Measurements from ENCODE around the gene RABGAP1L.

RABGAP1L gene

GRCh38 chr1:174284052-174284451, 124.7 kb downstream of the RABGAP1L start:
- no peaks in the 10 kb centered on the region for H3K4me1 ChIP-seq (ENCODE audit: control insufficient read depth, insufficient read depth, low read length, poor library complexity, severe bottlenecking)
- no peaks in the 10 kb centered on the region for H3K9me3 ChIP-seq (ENCODE audit: control insufficient read depth, low read length)
- no peaks in the 10 kb centered on the region for H3K27me3 ChIP-seq (replicated peaks; ENCODE audit: control insufficient read depth, insufficient read depth, low read length, poor library complexity, severe bottlenecking)
- no peak overlapping the region for H3K27ac ChIP-seq (ENCODE audit: insufficient read depth, low read length, poor library complexity, severe bottlenecking)
- H3K4me3 ChIP-seq (ENCODE audit: insufficient read depth, low read depth, low read length, poor library complexity, severe bottlenecking) = no peak overlapping the region
- H3K36me3 ChIP-seq (ENCODE audit: control insufficient read depth, insufficient read depth, low read length) = peaks cover 28% of the 10 kb centered on the region
- no peak for DNase-seq

GRCh38 chr1:174286042-174286441, 126.7 kb downstream of the RABGAP1L start:
- H3K9me3 ChIP-seq (ENCODE audit: control insufficient read depth, low read length) = no peaks in the 10 kb centered on the region
- H3K36me3 ChIP-seq (ENCODE audit: control insufficient read depth, insufficient read depth, low read length) = peaks cover 37% of the 10 kb centered on the region
- no peak for DNase-seq
- no peak overlapping the region for H3K27ac ChIP-seq (ENCODE audit: insufficient read depth, low read length, poor library complexity, severe bottlenecking)
- H3K27me3 ChIP-seq (replicated peaks; ENCODE audit: control insufficient read depth, insufficient read depth, low read length, poor library complexity, severe bottlenecking) = no peaks in the 10 kb centered on the region
- no peak overlapping the region for H3K4me3 ChIP-seq (ENCODE audit: insufficient read depth, low read depth, low read length, poor library complexity, severe bottlenecking)
- no peaks in the 10 kb centered on the region for H3K4me1 ChIP-seq (ENCODE audit: control insufficient read depth, insufficient read depth, low read length, poor library complexity, severe bottlenecking)

GRCh38 chr1:174289644-174290310, 130.5 kb downstream of the RABGAP1L start:
- H3K27me3 ChIP-seq (replicated peaks; ENCODE audit: control insufficient read depth, insufficient read depth, low read length, poor library complexity, severe bottlenecking) = no peaks in the 10 kb centered on the region
- H3K27ac ChIP-seq (ENCODE audit: insufficient read depth, low read length, poor library complexity, severe bottlenecking) = no peak overlapping the region

GRCh38 chr1:174291059-174291458, 131.7 kb downstream of the RABGAP1L start:
- Histone ChIP-seq H3K9me3 (ENCODE audit: control insufficient read depth, low read length) (no peaks in the 10 kb centered on the region), H3K27ac (ENCODE audit: insufficient read depth, low read length, poor library complexity, severe bottlenecking) (no peak overlapping the region), H3K36me3 (ENCODE audit: control insufficient read depth, insufficient read depth, low read length) (peaks cover 30% of the 10 kb centered on the region), H3K4me1 (ENCODE audit: control insufficient read depth, insufficient read depth, low read length, poor library complexity, severe bottlenecking) (no peaks in the 10 kb centered on the region), H3K27me3 (replicated peaks; ENCODE audit: control insufficient read depth, insufficient read depth, low read length, poor library complexity, severe bottlenecking) (no peaks in the 10 kb centered on the region), H3K4me3 (ENCODE audit: insufficient read depth, low read depth, low read length, poor library complexity, severe bottlenecking) (no peak overlapping the region)
- no peak for DNase-seq

More at GRCh38 chr1:174289644-174290310, 130.5 kb downstream of the RABGAP1L start:
- H3K9me3 ChIP-seq (ENCODE audit: control insufficient read depth, low read length) = no peaks in the 10 kb centered on the region
- H3K4me1 ChIP-seq (ENCODE audit: control insufficient read depth, insufficient read depth, low read length, poor library complexity, severe bottlenecking) = no peaks in the 10 kb centered on the region
- no peak for DNase-seq
- peaks cover 30% of the 10 kb centered on the region for H3K36me3 ChIP-seq (ENCODE audit: control insufficient read depth, insufficient read depth, low read length)
- H3K4me3 ChIP-seq (ENCODE audit: insufficient read depth, low read depth, low read length, poor library complexity, severe bottlenecking) = no peak overlapping the region

GRCh38 chr1:174296309-174296708, 137.0 kb downstream of the RABGAP1L start:
- no peak overlapping the region for H3K4me3 ChIP-seq (ENCODE audit: insufficient read depth, low read depth, low read length, poor library complexity, severe bottlenecking)
- H3K27ac ChIP-seq (ENCODE audit: insufficient read depth, low read length, poor library complexity, severe bottlenecking) = no peak overlapping the region
- no peaks in the 10 kb centered on the region for H3K4me1 ChIP-seq (ENCODE audit: control insufficient read depth, insufficient read depth, low read length, poor library complexity, severe bottlenecking)
- H3K36me3 ChIP-seq (ENCODE audit: control insufficient read depth, insufficient read depth, low read length) = no peaks in the 10 kb centered on the region
- no peaks in the 10 kb centered on the region for H3K9me3 ChIP-seq (ENCODE audit: control insufficient read depth, low read length)
- H3K27me3 ChIP-seq (replicated peaks; ENCODE audit: control insufficient read depth, insufficient read depth, low read length, poor library complexity, severe bottlenecking) = no peaks in the 10 kb centered on the region
- DNase-seq = no peak

GRCh38 chr1:174297351-174297750, 138.0 kb downstream of the RABGAP1L start:
- no peak overlapping the region for H3K4me3 ChIP-seq (ENCODE audit: insufficient read depth, low read depth, low read length, poor library complexity, severe bottlenecking)
- H3K27me3 ChIP-seq (replicated peaks; ENCODE audit: control insufficient read depth, insufficient read depth, low read length, poor library complexity, severe bottlenecking) = no peaks in the 10 kb centered on the region

GRCh38 chr1:174301295-174302077, 142.2 kb downstream of the RABGAP1L start:
- no peaks in the 10 kb centered on the region for H3K9me3 ChIP-seq (ENCODE audit: control insufficient read depth, low read length)
- peaks cover 7% of the 10 kb centered on the region for H3K36me3 ChIP-seq (ENCODE audit: control insufficient read depth, insufficient read depth, low read length)
- DNase-seq = no peak
- H3K27ac ChIP-seq (ENCODE audit: insufficient read depth, low read length, poor library complexity, severe bottlenecking) = no peak overlapping the region
- H3K27me3 ChIP-seq (replicated peaks; ENCODE audit: control insufficient read depth, insufficient read depth, low read length, poor library complexity, severe bottlenecking) = no peaks in the 10 kb centered on the region
- no peak overlapping the region for H3K4me3 ChIP-seq (ENCODE audit: insufficient read depth, low read depth, low read length, poor library complexity, severe bottlenecking)
- no peaks in the 10 kb centered on the region for H3K4me1 ChIP-seq (ENCODE audit: control insufficient read depth, insufficient read depth, low read length, poor library complexity, severe bottlenecking)

More at GRCh38 chr1:174297351-174297750, 138.0 kb downstream of the RABGAP1L start:
- H3K27ac ChIP-seq (ENCODE audit: insufficient read depth, low read length, poor library complexity, severe bottlenecking) = no peak overlapping the region
- DNase-seq = no peak
- H3K36me3 ChIP-seq (ENCODE audit: control insufficient read depth, insufficient read depth, low read length) = no peaks in the 10 kb centered on the region
- no peaks in the 10 kb centered on the region for H3K4me1 ChIP-seq (ENCODE audit: control insufficient read depth, insufficient read depth, low read length, poor library complexity, severe bottlenecking)
- H3K9me3 ChIP-seq (ENCODE audit: control insufficient read depth, low read length) = no peaks in the 10 kb centered on the region

GRCh38 chr1:174308604-174309003, 149.3 kb downstream of the RABGAP1L start:
- peaks cover 13% of the 10 kb centered on the region for H3K36me3 ChIP-seq (ENCODE audit: control insufficient read depth, insufficient read depth, low read length)
- no peak overlapping the region for H3K27ac ChIP-seq (ENCODE audit: insufficient read depth, low read length, poor library complexity, severe bottlenecking)
- H3K4me1 ChIP-seq (ENCODE audit: control insufficient read depth, insufficient read depth, low read length, poor library complexity, severe bottlenecking) = no peaks in the 10 kb centered on the region
- DNase-seq = no peak
- no peaks in the 10 kb centered on the region for H3K27me3 ChIP-seq (replicated peaks; ENCODE audit: control insufficient read depth, insufficient read depth, low read length, poor library complexity, severe bottlenecking)
- no peaks in the 10 kb centered on the region for H3K9me3 ChIP-seq (ENCODE audit: control insufficient read depth, low read length)
- no peak overlapping the region for H3K4me3 ChIP-seq (ENCODE audit: insufficient read depth, low read depth, low read length, poor library complexity, severe bottlenecking)

GRCh38 chr1:174309490-174309889, 150.2 kb downstream of the RABGAP1L start:
- no peaks in the 10 kb centered on the region for H3K27me3 ChIP-seq (replicated peaks; ENCODE audit: control insufficient read depth, insufficient read depth, low read length, poor library complexity, severe bottlenecking)
- H3K27ac ChIP-seq (ENCODE audit: insufficient read depth, low read length, poor library complexity, severe bottlenecking) = no peak overlapping the region
- no peak overlapping the region for H3K4me3 ChIP-seq (ENCODE audit: insufficient read depth, low read depth, low read length, poor library complexity, severe bottlenecking)
- H3K4me1 ChIP-seq (ENCODE audit: control insufficient read depth, insufficient read depth, low read length, poor library complexity, severe bottlenecking) = no peaks in the 10 kb centered on the region
- DNase-seq = no peak
- H3K9me3 ChIP-seq (ENCODE audit: control insufficient read depth, low read length) = no peaks in the 10 kb centered on the region
- H3K36me3 ChIP-seq (ENCODE audit: control insufficient read depth, insufficient read depth, low read length) = peaks cover 12% of the 10 kb centered on the region

GRCh38 chr1:174314433-174314832, 155.1 kb downstream of the RABGAP1L start:
- H3K4me3 ChIP-seq (ENCODE audit: insufficient read depth, low read depth, low read length, poor library complexity, severe bottlenecking) = no peak overlapping the region
- H3K9me3 ChIP-seq (ENCODE audit: control insufficient read depth, low read length) = peaks cover 5% of the 10 kb centered on the region
- H3K27me3 ChIP-seq (replicated peaks; ENCODE audit: control insufficient read depth, insufficient read depth, low read length, poor library complexity, severe bottlenecking) = no peaks in the 10 kb centered on the region
- H3K4me1 ChIP-seq (ENCODE audit: control insufficient read depth, insufficient read depth, low read length, poor library complexity, severe bottlenecking) = no peaks in the 10 kb centered on the region
- DNase-seq = no peak
- peaks cover 3% of the 10 kb centered on the region for H3K36me3 ChIP-seq (ENCODE audit: control insufficient read depth, insufficient read depth, low read length)
- H3K27ac ChIP-seq (ENCODE audit: insufficient read depth, low read length, poor library complexity, severe bottlenecking) = no peak overlapping the region

All from effector memory CD4-positive, alpha-beta T cell (primary cell).